IPS-20b (cell line): ENCODE results near the gene MEX3D.

Experiments
- H3K27ac ChIP-seq: one replicate; pipeline ENCODE4 v1.5.1; 2013; ENCODE audit warnings: low read length
- H3K27me3 ChIP-seq: 2 replicates; pipeline ENCODE4 v1.6.1; 2013; ENCODE audit warnings: mild to moderate bottlenecking, low read length, inconsistent platforms; ENCODE audit not compliant: insufficient read depth
- H3K36me3 ChIP-seq: 2 replicates; pipeline ENCODE4 v1.6.1; 2013; ENCODE audit warnings: low read depth, mild to moderate bottlenecking, inconsistent platforms, low read length, moderate library complexity; ENCODE audit not compliant: insufficient read depth
- H3K4me1 ChIP-seq: 2 replicates; pipeline ENCODE4 v1.6.1; 2013; ENCODE audit warnings: mild to moderate bottlenecking, control low read depth, inconsistent platforms, low read length, moderate library complexity; ENCODE audit not compliant: insufficient read depth
- H3K4me3 ChIP-seq: 2 replicates; pipeline ENCODE4 v1.5.1; 2013; ENCODE audit warnings: mild to moderate bottlenecking, low read length, inconsistent platforms
- H3K9ac ChIP-seq: 2 replicates; pipeline ENCODE4 v1.6.1; 2013; ENCODE audit warnings: low read depth, mild to moderate bottlenecking, inconsistent platforms, low read length, moderate library complexity
- H3K9me3 ChIP-seq: 2 replicates; pipeline ENCODE4 v1.6.1; 2013; ENCODE audit warnings: mild to moderate bottlenecking, low read depth, low read length, inconsistent platforms; ENCODE audit not compliant: insufficient read depth

The MEX3D gene

GRCh38 chr19:1609103-1609396 is 40.9 kb upstream of the MEX3D start:
- Histone ChIP-seq H3K9me3 (no peaks in the 10 kb centered on the region), H3K4me3 (no peak overlapping the region), H3K4me1 (no peaks in the 10 kb centered on the region), H3K27me3 (no peaks in the 10 kb centered on the region), H3K9ac (no peak overlapping the region), H3K36me3 (peaks cover 43% of the 10 kb centered on the region), H3K27ac (no peak overlapping the region)

GRCh38 chr19:1608359-1609102 is 40.4 kb upstream of the MEX3D start:
- no peak overlapping the region for H3K27ac ChIP-seq
- H3K36me3 ChIP-seq: peaks cover 38% of the 10 kb centered on the region
- H3K9ac ChIP-seq: no peak overlapping the region
- no peaks in the 10 kb centered on the region for H3K4me1 ChIP-seq
- no peaks in the 10 kb centered on the region for H3K9me3 ChIP-seq
- no peaks in the 10 kb centered on the region for H3K27me3 ChIP-seq
- H3K4me3 ChIP-seq: no peak overlapping the region

- Histone ChIP-seq H3K27ac (peak overlapping the region; percentile 52), H3K9me3 (no peaks in the 10 kb centered on the region), H3K4me1 (no peaks in the 10 kb centered on the region), H3K36me3 (peaks cover 15% of the 10 kb centered on the region), H3K9ac (peak overlapping the region; percentile 88), H3K4me3 (peak overlapping the region; percentile 87), H3K27me3 (no peaks in the 10 kb centered on the region)
These were observed 38.1 kb upstream of the MEX3D start for GRCh38 chr19:1606138-1606651.

- Histone ChIP-seq H3K9me3 (no peaks in the 10 kb centered on the region), H3K27me3 (no peaks in the 10 kb centered on the region), H3K4me1 (no peaks in the 10 kb centered on the region), H3K27ac (peak within 1 kb of the TSS; percentile 52), H3K36me3 (peaks cover 9% of the 10 kb centered on the region), H3K9ac (peak within 1 kb of the TSS; percentile 90), H3K4me3 (peak within 1 kb of the TSS; percentile 87)
These were observed 37.4 kb upstream of the MEX3D start, which contains the start of gene UQCR11 for GRCh38 chr19:1605236-1606137. Gene UQCR11, minus strand, starts transcription at chr19:1605462. Its CDS starts 53 bp downstream, at chr19:1605409.

- Histone ChIP-seq H3K9ac (no peak overlapping the region), H3K27ac (no peak overlapping the region), H3K36me3 (peaks cover 19% of the 10 kb centered on the region), H3K27me3 (no peaks in the 10 kb centered on the region), H3K4me3 (no peak overlapping the region), H3K4me1 (no peaks in the 10 kb centered on the region), H3K9me3 (no peaks in the 10 kb centered on the region)
These were observed 34.1 kb upstream of the MEX3D start for GRCh38 chr19:1602091-1602707.

GRCh38 chr19:1601613-1602064 is 33.5 kb upstream of the MEX3D start:
- Histone ChIP-seq H3K36me3 (peaks cover 25% of the 10 kb centered on the region), H3K9ac (no peak overlapping the region), H3K27me3 (no peaks in the 10 kb centered on the region), H3K4me3 (no peak overlapping the region), H3K9me3 (no peaks in the 10 kb centered on the region), H3K4me1 (no peaks in the 10 kb centered on the region), H3K27ac (no peak overlapping the region)

- no peak overlapping the region for H3K4me3 ChIP-seq
- H3K4me1 ChIP-seq: no peaks in the 10 kb centered on the region
- peaks cover 34% of the 10 kb centered on the region for H3K36me3 ChIP-seq
- no peak overlapping the region for H3K9ac ChIP-seq
- no peaks in the 10 kb centered on the region for H3K27me3 ChIP-seq
- H3K27ac ChIP-seq: no peak overlapping the region
- no peaks in the 10 kb centered on the region for H3K9me3 ChIP-seq
These were observed 31.3 kb upstream of the MEX3D start for GRCh38 chr19:1599460-1599846.

GRCh38 chr19:1598777-1599459 is 30.8 kb upstream of the MEX3D start:
- Histone ChIP-seq H3K9ac (no peak overlapping the region), H3K36me3 (peaks cover 34% of the 10 kb centered on the region), H3K27me3 (no peaks in the 10 kb centered on the region), H3K27ac (no peak overlapping the region), H3K4me3 (no peak overlapping the region), H3K9me3 (no peaks in the 10 kb centered on the region), H3K4me1 (no peaks in the 10 kb centered on the region)

- peak overlapping the region; percentile 72; the same call in 1 of the 2 replicates for H3K9ac ChIP-seq
- H3K9me3 ChIP-seq: no peaks in the 10 kb centered on the region
- H3K36me3 ChIP-seq: peaks cover 25% of the 10 kb centered on the region
- peaks cover 5% of the 10 kb centered on the region; the same call in 1 of the 2 replicates for H3K4me1 ChIP-seq
- H3K4me3 ChIP-seq: peak overlapping the region; percentile 65; the same call in 1 of the 2 replicates
- no peak overlapping the region for H3K27ac ChIP-seq
- H3K27me3 ChIP-seq: no peaks in the 10 kb centered on the region
These were observed 25.3 kb upstream of the MEX3D start for GRCh38 chr19:1593501-1593772.

- H3K9me3 ChIP-seq: no peaks in the 10 kb centered on the region
- H3K9ac ChIP-seq: peak within 1 kb of the TSS; percentile 99
- peaks cover 22% of the 10 kb centered on the region for H3K36me3 ChIP-seq
- peak within 1 kb of the TSS; percentile 92 for H3K27ac ChIP-seq
- no peaks in the 10 kb centered on the region for H3K27me3 ChIP-seq
- H3K4me1 ChIP-seq: peaks cover 5% of the 10 kb centered on the region; the same call in 1 of the 2 replicates
- peak within 1 kb of the TSS; percentile 98 for H3K4me3 ChIP-seq
These were observed 24.8 kb upstream of the MEX3D start, which contains the start of gene MBD3 for GRCh38 chr19:1592755-1593500. Gene MBD3, minus strand, starts transcription at chr19:1592865. Its CDS starts 234 bp downstream, at chr19:1592631.
